ENCODE measurements around the gene AATF. TPM values are rescaled to one million over a fixed set of nuclear protein-coding genes. Genes with fewer than 3 reads are reported as not detected.

Gene AATF
- total RNA-seq, 1 donor from 2014 or later: 39.6 TPM

- DNase-seq (ENCODE audit: low spot score): no peak
Observed at GRCh38 chr17:37079065-37079708, 130.4 kb downstream of the AATF start.

DNA sequence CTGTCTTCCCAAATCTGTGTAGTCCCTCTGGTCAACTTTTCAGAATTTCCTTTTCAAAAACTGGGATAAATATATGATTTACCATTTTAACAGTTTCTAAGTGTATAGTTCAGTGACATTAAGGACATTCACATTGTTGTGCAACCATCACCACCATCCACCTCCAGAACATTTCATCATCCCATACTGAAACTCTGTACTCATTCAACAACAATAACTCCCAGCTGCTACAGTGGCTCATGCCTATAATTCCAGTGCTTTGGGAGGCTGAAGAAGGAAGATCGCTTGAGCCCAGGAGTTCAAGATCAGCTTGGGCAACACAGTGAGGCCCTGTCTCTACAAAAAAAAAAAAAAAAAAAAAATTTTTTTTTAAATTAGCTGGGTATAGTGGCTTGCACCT lies 131.0 kb downstream of the AATF start:
- no peak for DNase-seq (ENCODE audit: low spot score)

GRCh38 chr17:37081287-37081686 lies 132.5 kb downstream of the AATF start:
- no peak for DNase-seq (ENCODE audit: low spot score)

DNA sequence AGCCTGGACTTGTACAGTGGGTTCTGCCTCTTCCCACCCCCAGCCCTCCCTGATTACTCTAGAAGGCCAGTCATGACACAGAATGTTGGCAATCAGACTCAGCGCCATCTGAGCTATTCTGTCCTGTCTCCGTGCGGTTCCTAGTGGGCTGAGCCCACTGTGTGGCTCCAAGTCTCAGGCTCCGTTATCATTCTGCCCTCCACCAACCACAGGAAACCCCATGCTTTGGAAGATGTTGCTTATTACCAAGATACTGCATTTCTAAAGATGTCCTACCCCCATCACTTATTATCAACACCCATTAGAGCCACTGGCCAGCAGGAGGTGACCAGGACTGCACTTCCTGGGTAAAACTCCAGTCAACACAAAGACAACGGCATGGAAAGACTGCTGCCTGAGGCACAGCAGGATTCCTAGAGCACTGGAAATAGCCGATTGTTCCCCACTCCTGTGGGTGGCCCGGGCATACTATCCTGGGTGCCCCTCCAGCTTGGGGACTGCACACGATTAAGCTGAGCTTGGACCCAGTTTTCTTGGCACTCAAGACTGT lies 133.6 kb downstream of the AATF start:
- DNase-seq (ENCODE audit: low spot score): no peak

- DNase-seq (ENCODE audit: low spot score): no peak
Observed at GRCh38 chr17:37082985-37083384, 134.2 kb downstream of the AATF start.

- DNase-seq (ENCODE audit: low spot score): no peak
Observed at GRCh38 chr17:37083456-37083855, 134.7 kb downstream of the AATF start.

GRCh38 chr17:37084372-37084771 lies 135.6 kb downstream of the AATF start:
- no peak for DNase-seq (ENCODE audit: low spot score)

GRCh38 chr17:37086334-37086733 lies 137.6 kb downstream of the AATF start:
- no peak for DNase-seq (ENCODE audit: low spot score)

GRCh38 chr17:37086948-37087347 lies 138.2 kb downstream of the AATF start:
- DNase-seq (ENCODE audit: low spot score): no peak

DNA sequence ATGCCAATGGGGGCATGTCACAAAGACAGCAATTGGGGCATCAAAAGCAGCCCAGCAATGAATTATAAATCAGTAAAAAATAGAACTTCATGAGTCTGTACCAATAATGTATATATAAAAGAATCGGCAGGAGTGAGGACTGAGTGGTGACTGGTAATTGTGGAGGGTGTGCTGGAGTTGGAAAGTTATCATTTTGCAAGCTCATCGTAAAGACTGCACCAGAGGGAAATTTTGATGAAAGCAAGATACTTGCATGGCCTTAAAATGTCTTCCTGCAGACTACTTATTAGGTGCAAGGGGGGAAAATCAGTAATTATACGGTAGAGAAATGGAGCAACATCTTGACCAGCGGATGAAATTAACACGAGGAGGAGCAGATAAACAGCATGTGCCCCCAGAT lies 138.9 kb downstream of the AATF start:
- DNase-seq (ENCODE audit: low spot score): no peak

DNA sequence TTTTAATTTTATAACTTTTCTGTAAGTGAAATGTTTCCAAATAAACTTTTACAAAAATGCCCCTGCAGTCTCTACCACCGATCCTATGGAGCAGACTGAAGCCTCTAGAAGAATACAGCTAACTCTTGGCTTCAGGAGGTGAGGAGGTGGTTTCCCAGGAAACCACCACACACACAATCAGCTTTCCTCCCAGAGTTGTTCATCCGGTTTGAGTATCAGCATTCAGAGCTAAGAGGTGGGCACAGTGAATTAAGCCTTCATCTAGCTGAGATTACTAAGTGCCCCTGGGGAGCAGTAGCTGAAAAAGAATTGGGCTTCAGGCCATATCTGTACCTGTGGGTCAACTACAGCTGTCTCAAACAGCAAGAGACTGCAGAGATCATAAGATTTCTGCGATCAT lies 139.7 kb downstream of the AATF start:
- no peak for DNase-seq (ENCODE audit: low spot score)

- no peak for DNase-seq (ENCODE audit: low spot score)
Observed at GRCh38 chr17:37088913-37089312, 140.2 kb downstream of the AATF start.

DNA sequence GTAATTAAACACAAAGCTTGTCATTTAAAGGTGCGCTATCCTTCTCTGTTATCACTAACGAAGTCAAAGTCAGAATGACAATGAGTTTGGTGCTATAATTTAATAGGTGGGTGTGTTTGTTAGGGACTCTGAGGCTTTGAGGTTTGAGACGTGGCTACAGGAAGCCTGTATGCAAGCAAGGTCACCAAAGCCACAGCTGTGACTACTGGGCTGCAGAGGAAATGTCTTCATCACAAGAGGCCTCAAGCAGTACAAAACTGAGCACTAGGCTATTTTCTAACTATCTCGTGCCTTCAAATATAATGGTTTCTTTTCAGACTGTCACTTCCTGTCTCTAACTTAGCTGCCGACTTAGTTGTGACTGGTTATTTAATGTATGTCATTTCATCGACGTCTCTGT lies 141.2 kb downstream of the AATF start:
- no peak for DNase-seq (ENCODE audit: low spot score)

- no peak for DNase-seq (ENCODE audit: low spot score)
Observed at GRCh38 chr17:37090941-37091340, 142.2 kb downstream of the AATF start.

GRCh38 chr17:37092071-37092470 lies 143.3 kb downstream of the AATF start:
- DNase-seq (ENCODE audit: low spot score): peak; percentile 42

GRCh38 chr17:37092701-37093100 lies 143.9 kb downstream of the AATF start:
- DNase-seq (ENCODE audit: low spot score): no peak

DNA sequence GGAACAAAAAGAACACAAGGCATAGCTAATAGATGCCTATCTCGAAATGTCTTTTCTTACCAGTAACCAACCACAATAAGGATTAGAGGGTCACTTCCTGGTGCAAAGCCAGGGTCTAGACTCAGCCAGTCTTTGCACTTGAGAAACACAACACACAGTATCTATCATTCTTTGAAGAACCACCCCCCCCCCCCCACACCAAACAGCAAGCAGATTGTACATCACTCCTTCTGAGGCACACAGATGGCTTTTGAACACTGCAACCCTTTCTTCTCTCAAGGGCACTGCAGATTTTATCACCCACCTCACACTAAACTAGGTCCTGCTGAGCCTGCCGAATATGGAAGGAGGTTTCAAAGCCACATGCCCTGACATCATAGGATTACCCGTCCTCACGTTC lies 145.6 kb downstream of the AATF start:
- no peak for DNase-seq (ENCODE audit: low spot score)

DNA sequence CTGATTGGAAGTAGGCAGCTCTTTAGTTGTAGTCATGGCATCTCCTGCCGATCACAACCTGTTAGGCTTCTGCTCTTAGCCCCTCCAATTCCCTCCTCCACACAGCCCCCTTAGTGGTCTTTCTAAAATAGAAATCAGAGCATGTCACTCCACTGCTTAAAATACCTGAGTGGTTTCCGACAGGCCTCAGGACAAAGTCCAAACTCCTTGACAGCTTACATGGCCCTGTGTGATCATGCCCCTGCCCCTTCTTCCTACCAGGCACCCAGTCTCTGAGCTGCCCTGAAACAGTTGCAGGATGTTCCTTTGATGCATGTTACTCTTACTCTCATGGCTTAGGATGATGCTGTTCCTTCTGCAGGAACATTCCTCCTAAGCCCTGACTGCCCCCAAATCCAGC lies 147.3 kb downstream of the AATF start:
- DNase-seq (ENCODE audit: low spot score): no peak

GRCh38 chr17:37097154-37097553 lies 148.4 kb downstream of the AATF start:
- no peak for DNase-seq (ENCODE audit: low spot score)

GRCh38 chr17:37098152-37098551 lies 149.4 kb downstream of the AATF start:
- DNase-seq (ENCODE audit: low spot score): no peak

DNA sequence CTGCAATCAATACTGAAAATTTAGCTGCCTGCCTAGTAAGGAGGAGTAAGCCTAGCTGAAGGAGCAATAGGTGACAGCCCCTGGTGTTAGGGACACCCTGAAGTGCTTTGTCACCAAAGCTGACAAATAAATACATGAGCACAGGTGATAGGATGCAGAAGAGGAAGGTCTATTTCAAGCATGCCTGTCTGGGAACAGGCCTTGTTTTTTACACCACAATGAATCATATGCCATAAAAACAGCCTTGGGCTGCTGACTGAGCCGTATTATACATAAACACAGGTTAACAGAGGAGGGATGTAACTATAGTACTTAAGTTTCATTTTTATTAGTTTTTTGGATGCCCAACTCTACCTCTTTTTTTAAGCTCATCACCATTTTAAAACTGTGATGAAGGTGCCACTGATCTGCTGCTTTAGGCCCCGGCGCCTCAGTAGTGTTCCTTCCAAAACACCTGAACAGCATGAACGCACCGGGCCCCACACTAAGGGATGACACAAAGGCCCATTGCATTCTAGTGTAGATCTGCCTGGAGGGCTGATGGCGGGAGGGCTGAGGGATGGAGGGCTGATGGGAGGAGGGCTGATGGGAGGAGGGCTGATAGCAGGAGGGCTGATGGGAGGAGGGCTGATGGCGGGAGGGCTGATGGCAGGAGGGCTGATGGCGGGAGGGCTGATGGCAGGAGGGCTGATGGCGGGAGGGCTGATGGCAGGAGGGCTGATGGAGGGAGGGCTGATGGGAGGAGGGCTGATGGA lies 150.3 kb downstream of the AATF start:
- DNase-seq (ENCODE audit: low spot score): no peak

- no peak for DNase-seq (ENCODE audit: low spot score)
Observed at GRCh38 chr17:37100231-37100630, 151.5 kb downstream of the AATF start.

- DNase-seq (ENCODE audit: low spot score): no peak
Observed at GRCh38 chr17:37101306-37101705, 152.6 kb downstream of the AATF start.
